SU-DHL-6 (cell line): Measurements from ENCODE around the gene HCN1.

Experiments used
- H2AFZ ChIP-seq: fragments of 200-600 bp; sonication (generic); 2 replicates; pipeline ENCODE4 v1.6.1; 2014; ENCODE audit warnings: low read depth, mild to moderate bottlenecking, moderate library complexity, mixed read lengths, antibody characterized with exemption, low read length; ENCODE audit not compliant: severe bottlenecking
- H3F3A ChIP-seq: fragments of 200-600 bp; shearing (Covaris generic); 2 replicates; pipeline ENCODE4 v1.6.0; 2016; ENCODE audit warnings: antibody characterized with exemption, mild to moderate bottlenecking; ENCODE audit not compliant: insufficient read depth
- H3K27ac ChIP-seq: fragments of 200-600 bp; sonication (generic); 2 replicates; pipeline ENCODE4 v1.5.1; 2016; ENCODE audit warnings: low read depth, mild to moderate bottlenecking, low read length, moderate library complexity, mixed read lengths
- H3K27me3 ChIP-seq: fragments of 200-600 bp; sonication (generic), shearing (Covaris generic); 2 replicates; pipeline ENCODE4 v1.6.0; 2014; ENCODE audit warnings: mild to moderate bottlenecking, low read length
- H3K36me3 ChIP-seq: fragments of 200-600 bp; sonication (generic); 2 replicates; pipeline ENCODE4 v1.6.1; 2014; ENCODE audit warnings: mild to moderate bottlenecking, low read length, mixed read lengths
- H3K4me2 ChIP-seq: fragments of 300-600, 200-600 bp; shearing (Covaris generic), sonication (generic); 2 replicates; pipeline ENCODE4 v1.6.0; 2014; ENCODE audit warnings: low read length, low read depth, mild to moderate bottlenecking; ENCODE audit not compliant: poor library complexity, severe bottlenecking
- H3K4me3 ChIP-seq: fragments of 200-600 bp; sonication (generic); 2 replicates; pipeline ENCODE4 v1.5.1; 2014; ENCODE audit warnings: antibody characterized with exemption, low read length, mild to moderate bottlenecking, mixed read lengths; ENCODE audit not compliant: insufficient read depth, poor library complexity, severe bottlenecking
- H3K79me2 ChIP-seq: fragments of 200-600 bp; sonication (generic); 2 replicates; pipeline ENCODE4 v1.6.1; 2014; ENCODE audit warnings: mild to moderate bottlenecking, low read length, moderate library complexity; ENCODE audit not compliant: insufficient read depth
- H3K9ac ChIP-seq: fragments of 200-600 bp; sonication (generic); 2 replicates; pipeline ENCODE4 v1.7.0; 2014; ENCODE audit warnings: mild to moderate bottlenecking, low read length
- H3K9me2 ChIP-seq: fragments of 200-600 bp; sonication (generic); replicated peaks from 2 replicates; pipeline ENCODE4 v1.6.1; 2014; ENCODE audit warnings: low read length; ENCODE audit not compliant: insufficient read depth
- H3K9me3 ChIP-seq: fragments of 200-600 bp; sonication (generic); 2 replicates; pipeline ENCODE4 v1.6.1; 2014; ENCODE audit warnings: low read length, mixed read lengths; ENCODE audit not compliant: insufficient read depth
- H4K20me1 ChIP-seq: fragments of 200-600 bp; sonication (generic); 2 replicates; pipeline ENCODE4 v1.6.1; 2014; ENCODE audit warnings: low read depth, mild to moderate bottlenecking, antibody characterized with exemption, low read length, moderate library complexity, mixed read lengths
- EZH2phosphoT487 ChIP-seq: fragments of 200-600 bp; sonication (generic), shearing (Covaris generic); conservative IDR thresholded peaks from 2 replicates; pipeline ENCODE4 v1.6.1; 2018; ENCODE audit warnings: mild to moderate bottlenecking, antibody characterized with exemption, low read length, moderate library complexity, mixed read lengths
- TF ChIP-seq, protein P1 (sequence below): fragments of 200-600 bp; sonication (generic); IDR thresholded peaks from one replicate; pipeline ENCODE4 v1.5.1; 2017; ENCODE audit warnings: antibody characterized with exemption, mild to moderate bottlenecking, low read length, moderate library complexity; ENCODE audit not compliant: insufficient read depth, poor library complexity, severe bottlenecking

HCN1 gene

DNA sequence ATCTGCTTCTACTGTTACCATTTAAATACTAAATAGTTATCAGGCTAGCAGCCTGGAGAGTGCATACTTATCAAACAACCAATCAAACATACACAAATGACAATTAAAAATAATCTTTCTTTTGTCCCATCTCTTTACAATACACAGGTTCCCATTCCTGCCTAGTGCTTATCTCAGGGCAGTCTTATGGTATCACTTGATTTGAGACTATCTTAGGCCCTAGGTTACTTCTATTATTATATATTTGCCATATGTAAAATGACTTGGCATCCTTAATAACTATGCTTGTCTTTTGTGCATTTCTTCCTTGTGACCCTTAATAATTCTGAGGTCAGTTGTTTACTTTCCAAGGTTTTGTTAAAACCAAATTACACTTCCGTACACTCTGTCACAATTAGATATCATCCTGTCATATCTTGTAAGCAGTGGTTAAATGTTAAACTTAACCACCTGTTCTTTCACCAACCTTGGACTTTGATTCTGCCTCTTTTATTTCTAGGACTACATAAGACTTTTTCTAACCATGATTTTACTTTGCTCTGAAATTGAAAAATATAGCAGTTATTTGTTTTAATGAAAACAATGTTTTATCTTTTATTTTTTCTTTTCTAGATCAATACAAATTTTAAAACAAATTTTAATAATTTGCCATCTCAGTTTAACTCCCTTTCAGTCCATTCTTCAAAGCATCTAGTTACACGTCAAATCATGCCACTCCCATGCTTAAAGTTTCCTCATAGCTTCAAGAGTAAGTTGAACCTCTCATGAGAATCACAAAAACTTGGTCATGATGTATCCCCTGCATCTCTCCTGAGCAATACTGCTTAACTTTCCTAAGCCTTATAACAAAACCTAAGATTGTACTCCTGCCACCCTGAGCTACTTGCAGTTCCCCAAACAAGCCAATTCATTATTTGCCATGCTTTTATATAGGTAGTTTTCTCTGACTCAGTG is 281.3 kb downstream of the HCN1 start:
- Histone ChIP-seq H3K4me3 (no peak overlapping the region), H4K20me1 (no peaks in the 10 kb centered on the region), H3K9me2 (no peaks in the 10 kb centered on the region), H3K36me3 (no peaks in the 10 kb centered on the region), H3K27me3 (no peaks in the 10 kb centered on the region), H2AFZ (no peak overlapping the region), H3K9me3 (no peaks in the 10 kb centered on the region), H3K79me2 (no peaks in the 10 kb centered on the region), H3K9ac (no peak overlapping the region), H3F3A (no peaks in the 10 kb centered on the region), H3K4me2 (no peak overlapping the region), H3K27ac (no peak overlapping the region)
- TF ChIP-seq, protein P1, sequence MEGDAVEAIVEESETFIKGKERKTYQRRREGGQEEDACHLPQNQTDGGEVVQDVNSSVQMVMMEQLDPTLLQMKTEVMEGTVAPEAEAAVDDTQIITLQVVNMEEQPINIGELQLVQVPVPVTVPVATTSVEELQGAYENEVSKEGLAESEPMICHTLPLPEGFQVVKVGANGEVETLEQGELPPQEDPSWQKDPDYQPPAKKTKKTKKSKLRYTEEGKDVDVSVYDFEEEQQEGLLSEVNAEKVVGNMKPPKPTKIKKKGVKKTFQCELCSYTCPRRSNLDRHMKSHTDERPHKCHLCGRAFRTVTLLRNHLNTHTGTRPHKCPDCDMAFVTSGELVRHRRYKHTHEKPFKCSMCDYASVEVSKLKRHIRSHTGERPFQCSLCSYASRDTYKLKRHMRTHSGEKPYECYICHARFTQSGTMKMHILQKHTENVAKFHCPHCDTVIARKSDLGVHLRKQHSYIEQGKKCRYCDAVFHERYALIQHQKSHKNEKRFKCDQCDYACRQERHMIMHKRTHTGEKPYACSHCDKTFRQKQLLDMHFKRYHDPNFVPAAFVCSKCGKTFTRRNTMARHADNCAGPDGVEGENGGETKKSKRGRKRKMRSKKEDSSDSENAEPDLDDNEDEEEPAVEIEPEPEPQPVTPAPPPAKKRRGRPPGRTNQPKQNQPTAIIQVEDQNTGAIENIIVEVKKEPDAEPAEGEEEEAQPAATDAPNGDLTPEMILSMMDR: no peak
- no peak for TF ChIP-seq EZH2phosphoT487

DNA sequence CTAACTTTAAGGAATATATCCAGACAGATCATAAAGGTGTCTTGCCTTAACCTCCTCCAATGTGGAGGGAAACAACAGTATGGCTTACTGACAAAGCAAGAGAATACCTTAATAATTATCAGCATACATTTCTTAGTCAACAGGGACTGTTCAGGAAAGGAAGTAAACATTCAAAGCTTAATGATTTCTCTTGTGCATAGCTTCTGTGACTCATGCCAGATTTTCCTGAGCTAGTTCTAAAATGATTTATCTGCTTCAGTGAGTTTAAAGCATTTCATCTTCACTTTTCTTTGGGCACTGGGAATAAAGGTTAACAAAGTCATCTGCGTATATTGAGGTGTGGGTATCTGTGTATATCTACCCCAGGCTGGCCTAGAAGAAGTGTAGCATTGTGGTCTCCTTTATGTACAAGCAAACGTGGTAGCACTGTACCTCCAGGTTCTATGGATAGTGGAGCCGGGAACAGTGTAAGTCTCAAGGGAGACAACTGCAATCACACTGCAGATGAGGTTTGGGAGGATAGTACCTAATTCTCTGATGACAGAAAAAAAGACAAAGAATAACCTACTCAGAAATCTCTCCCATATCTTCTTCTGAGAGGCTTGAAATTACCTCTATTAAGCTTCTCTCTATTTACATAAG is 284.1 kb downstream of the HCN1 start:
- TF ChIP-seq, protein P1: no peak
- Histone ChIP-seq H3K9ac (no peak overlapping the region), H3F3A (no peaks in the 10 kb centered on the region), H3K36me3 (no peaks in the 10 kb centered on the region), H3K27ac (no peak overlapping the region), H3K4me2 (no peak overlapping the region), H4K20me1 (no peaks in the 10 kb centered on the region), H3K4me3 (no peak overlapping the region), H2AFZ (no peak overlapping the region), H3K79me2 (no peaks in the 10 kb centered on the region), H3K9me3 (no peaks in the 10 kb centered on the region), H3K27me3 (no peaks in the 10 kb centered on the region), H3K9me2 (no peaks in the 10 kb centered on the region)

DNA sequence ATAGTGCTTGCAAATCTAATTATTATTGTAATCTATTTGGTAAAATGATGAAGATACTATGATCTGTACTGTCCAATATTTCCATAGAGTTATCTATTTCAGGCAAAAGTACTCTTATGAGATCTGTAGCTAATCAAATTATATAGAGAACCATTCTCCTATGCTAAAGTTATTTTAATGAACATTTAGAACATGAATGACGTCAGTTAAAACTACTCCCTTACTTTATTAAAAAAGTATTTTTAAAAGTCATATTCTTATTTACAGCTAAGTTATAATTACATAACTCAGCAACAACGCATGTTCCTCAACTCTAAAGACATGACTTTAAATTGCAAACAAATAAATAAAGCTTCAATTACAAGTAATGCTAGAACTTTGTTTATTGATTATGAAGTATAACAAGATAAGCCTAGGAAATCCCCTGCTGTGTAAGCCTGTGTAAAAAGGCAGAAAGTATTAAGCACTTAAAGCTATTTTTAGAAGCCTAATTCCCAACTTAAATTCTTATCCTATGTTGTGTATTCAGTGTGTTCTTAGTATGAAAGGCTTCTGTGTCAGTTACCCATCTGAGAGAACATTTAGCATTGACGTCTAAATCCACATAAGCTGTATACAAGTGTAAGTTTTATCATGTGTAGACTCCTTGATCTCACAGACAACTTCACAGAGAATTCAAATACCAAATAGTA is 285.7 kb downstream of the HCN1 start:
- H3K27ac ChIP-seq: no peak overlapping the region

More for the DNA sequence above, 285.7 kb downstream of the HCN1 start:
- no peak overlapping the region for H3K4me3 ChIP-seq
- H3K4me2 ChIP-seq: no peak overlapping the region
- TF ChIP-seq EZH2phosphoT487: no peak
- TF ChIP-seq, protein P1: no peak
- H3K9me3 ChIP-seq: no peaks in the 10 kb centered on the region
- no peak overlapping the region for H2AFZ ChIP-seq
- H3K36me3 ChIP-seq: no peaks in the 10 kb centered on the region
- H3K9ac ChIP-seq: no peak overlapping the region
- no peaks in the 10 kb centered on the region for H3K27me3 ChIP-seq
- no peaks in the 10 kb centered on the region for H4K20me1 ChIP-seq
- H3F3A ChIP-seq: no peaks in the 10 kb centered on the region
- no peaks in the 10 kb centered on the region for H3K79me2 ChIP-seq
- H3K9me2 ChIP-seq: no peaks in the 10 kb centered on the region
